ENCODE measurements around the gene ACVR1. TPM values are rescaled to one million over a fixed set of nuclear protein-coding genes. Genes with fewer than 3 reads are reported as not detected.
"Not testable (repeated sequence)": the region's sequence is repeated elsewhere in the genome, so short reads cannot be mapped to it uniquely, and the experiment has no call there.

The ACVR1 gene
- total RNA-seq, 1 experiment from 2014 or later = 7.2 TPM

- in situ Hi-C loops (cut with HindIII; ENCODE audit: low pct_unique_long_range_greater_than_20kb, low sequenced_read_pairs) = no loop called here
- no peak for DNase-seq (ENCODE audit: low read depth, low spot score)
These were observed 36.8 kb downstream of the ACVR1 start for GRCh38 chr2:157839162-157839801.

DNA sequence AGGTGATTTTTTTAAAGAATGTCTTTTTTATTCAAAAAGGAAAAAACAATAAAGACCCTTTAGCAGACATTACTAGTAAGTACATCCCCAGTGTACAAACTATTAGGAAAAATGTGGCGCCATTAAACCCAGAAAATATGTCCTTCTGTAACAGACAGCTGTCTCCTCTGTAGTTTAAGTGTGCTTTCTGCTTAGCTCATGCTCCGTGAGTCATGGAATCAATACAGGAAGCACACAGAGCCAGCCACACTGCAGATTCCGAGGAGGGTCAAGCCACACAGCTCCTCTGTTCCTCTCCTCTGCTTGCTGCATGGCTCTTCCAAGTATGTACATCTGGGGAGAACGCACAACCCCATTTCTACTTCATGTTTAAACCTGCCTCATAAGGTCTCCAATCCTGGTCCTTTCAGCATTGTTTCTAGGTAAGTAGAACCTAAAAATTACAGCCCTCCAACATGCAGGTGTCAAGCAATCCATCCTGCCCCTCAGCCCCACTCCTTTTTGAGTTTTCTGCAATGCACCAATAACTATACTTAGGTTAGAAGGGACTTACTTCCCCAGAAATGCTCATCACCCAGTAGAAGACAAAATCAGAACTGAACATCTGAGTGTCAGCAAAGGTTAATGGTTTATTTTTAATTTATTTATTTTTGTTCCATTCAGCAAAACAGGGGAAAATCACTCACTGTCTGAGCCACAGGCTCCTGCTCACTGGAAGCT is 37.5 kb downstream of the ACVR1 start:
- in situ Hi-C loops (cut with HindIII; ENCODE audit: low pct_unique_long_range_greater_than_20kb, low sequenced_read_pairs) = no loop called here
- peak; percentile 80 for DNase-seq (ENCODE audit: low read depth, low spot score)

DNA sequence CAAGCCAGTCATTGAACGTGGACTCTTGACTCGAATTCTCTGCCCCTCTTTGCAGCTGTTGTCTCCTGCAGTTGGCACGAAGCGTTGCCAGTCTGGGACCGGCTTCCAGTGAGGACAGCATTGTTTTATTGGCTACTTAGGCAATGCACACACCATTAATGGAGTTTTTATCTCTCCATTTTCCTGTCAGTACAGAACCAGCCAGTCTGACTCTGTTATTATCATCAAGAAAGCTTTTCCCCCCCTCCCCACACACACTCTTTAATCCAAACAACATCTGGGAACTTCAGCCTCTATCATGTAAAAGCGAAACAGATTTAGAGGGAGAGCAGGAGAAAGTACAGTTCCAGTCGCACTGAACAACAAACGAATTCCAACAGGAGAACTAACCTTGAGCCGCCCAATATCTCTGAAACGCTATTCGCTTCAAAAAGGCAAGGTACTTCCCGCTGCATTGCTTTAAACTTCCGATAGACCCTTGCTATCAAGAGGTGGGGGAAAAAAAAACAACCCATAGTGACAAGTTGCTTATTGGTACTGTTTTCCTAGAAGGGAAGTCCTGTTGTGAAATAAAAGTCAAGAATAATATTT is 38.2 kb downstream of the ACVR1 start:
- in situ Hi-C loops (cut with HindIII; ENCODE audit: low pct_unique_long_range_greater_than_20kb, low sequenced_read_pairs) = no loop called here
- no peak for DNase-seq (ENCODE audit: low read depth, low spot score)

GRCh38 chr2:157836531-157836930 is 39.6 kb downstream of the ACVR1 start:
- DNase-seq (ENCODE audit: low read depth, low spot score) = no peak
- in situ Hi-C loops (cut with HindIII; ENCODE audit: low pct_unique_long_range_greater_than_20kb, low sequenced_read_pairs) = no loop called here

DNA sequence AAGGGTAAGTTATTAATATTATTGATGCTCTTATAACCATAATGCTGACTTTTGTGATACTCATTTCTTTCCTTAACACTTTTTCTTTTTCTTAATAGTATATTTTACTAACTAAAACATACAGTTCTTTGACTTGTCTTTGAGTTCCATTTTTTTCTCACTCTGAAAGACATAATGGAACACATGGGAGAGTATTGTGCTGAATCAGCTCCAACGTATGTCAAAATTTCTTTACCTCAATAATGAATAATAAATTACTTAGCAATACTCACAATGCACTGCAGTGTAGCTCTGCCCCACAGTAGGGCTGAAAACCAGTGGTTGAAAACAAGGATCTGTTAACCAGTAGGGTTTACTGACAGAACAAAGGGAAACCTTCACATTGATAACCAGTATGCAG is 40.7 kb downstream of the ACVR1 start:
- no peak for DNase-seq (ENCODE audit: low read depth, low spot score)
- in situ Hi-C loops (cut with HindIII; ENCODE audit: low pct_unique_long_range_greater_than_20kb, low sequenced_read_pairs) = no loop called here

DNA sequence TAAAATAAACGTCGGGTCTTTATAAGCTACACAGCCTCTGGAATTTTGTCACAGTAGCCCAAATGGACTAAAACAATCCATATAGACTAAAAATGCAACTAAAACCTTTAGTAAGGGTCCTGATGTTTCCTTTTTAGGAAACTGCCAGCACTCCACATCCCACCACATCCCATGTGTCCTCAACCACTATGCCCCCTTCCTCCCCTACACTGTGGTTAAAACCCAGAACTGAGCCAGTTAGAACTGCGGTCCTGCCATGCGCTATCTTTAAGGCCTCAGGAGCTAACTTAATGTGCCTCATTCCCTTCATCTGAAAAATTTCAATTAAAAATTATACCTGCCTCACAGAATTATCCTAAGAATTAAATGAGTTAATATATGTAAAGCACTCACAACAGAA is 41.1 kb downstream of the ACVR1 start:
- no peak for DNase-seq (ENCODE audit: low read depth, low spot score)
- in situ Hi-C loops (cut with HindIII; ENCODE audit: low pct_unique_long_range_greater_than_20kb, low sequenced_read_pairs) = no loop called here

- DNase-seq (ENCODE audit: low read depth, low spot score) = no peak
- in situ Hi-C loops (cut with HindIII; ENCODE audit: low pct_unique_long_range_greater_than_20kb, low sequenced_read_pairs) = no loop called here
These were observed 42.4 kb downstream of the ACVR1 start for GRCh38 chr2:157833721-157834120.

DNA sequence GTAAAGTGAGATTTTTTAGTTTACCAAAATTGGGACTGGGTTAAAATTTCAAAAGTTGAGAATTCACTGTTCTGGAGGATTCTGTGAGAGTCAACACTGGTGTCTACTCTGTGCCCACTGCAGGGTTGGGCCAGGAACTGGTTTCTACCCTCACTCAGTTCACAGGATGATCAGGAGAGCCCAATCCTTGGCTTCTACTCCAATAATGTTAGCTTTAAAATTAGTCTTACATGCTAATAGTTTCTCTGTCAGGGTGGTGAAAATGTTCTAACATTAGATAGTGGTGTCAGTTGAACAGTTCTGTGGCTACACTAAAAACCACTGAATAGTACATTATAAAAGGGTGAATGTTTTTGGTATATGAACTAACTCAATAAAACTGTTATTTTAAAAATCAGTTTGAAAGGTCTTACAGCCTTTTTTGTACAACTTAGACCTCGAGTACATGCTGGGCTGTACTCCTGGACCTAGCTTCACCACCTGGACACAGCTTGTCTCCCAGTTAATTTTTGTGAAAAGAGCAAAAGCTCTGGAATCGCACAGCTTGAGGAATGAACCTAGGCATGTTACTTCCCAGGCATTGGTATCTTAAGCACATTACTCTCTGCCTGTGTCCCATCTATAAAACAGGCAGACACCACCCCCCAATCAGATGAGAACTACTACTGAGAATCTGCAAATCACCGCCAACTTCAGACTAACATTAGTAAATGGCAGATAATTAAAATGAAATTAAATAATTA is 44.4 kb downstream of the ACVR1 start:
- in situ Hi-C loops (cut with HindIII; ENCODE audit: low pct_unique_long_range_greater_than_20kb, low sequenced_read_pairs) = no loop called here
- DNase-seq (ENCODE audit: low read depth, low spot score) = no peak

DNA sequence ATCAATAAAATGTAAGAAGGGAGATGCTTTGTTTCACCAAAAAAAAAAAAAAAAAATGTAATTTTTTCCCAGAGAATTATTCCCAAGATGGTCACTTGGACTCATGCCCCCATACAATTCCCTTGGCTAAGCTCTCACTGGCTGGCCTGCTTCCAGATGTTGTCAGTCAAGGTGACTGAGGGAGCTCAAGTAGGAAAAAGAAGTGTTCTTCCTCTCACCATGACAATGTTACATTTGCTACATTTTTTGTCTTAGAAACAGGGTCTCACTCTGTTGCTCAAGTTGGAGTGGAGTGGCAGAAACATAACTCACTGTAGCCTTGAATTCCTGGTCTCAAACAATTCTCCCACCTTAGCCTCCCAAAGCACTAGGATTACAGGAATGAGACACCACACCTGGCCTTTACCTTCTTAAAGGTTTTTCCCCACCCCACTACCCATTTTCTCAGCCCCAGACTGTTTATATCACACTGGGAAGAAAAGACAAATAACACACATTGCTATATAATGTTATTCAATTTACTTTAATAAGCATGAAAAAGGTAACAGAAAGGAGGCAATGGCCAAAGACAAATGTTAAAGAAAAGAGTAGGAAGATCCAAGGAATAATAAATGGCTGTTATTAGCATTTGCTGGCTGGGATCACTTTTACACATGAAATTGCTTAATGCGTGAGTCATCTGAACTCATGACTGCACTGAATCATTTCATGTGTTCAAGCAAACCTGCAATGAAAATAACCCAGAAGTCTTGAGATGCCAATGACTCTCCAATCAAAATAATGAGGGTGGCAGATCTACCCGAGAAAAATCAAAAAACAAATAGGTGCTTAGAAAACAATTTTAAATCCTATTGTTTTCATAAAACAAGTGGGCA is 45.2 kb downstream of the ACVR1 start:
- DNase-seq (ENCODE audit: low read depth, low spot score) = peak; percentile 87
- in situ Hi-C loops (cut with HindIII; ENCODE audit: low pct_unique_long_range_greater_than_20kb, low sequenced_read_pairs) = no loop called here

GRCh38 chr2:157830266-157830665 is 45.9 kb downstream of the ACVR1 start:
- no peak for DNase-seq (ENCODE audit: low read depth, low spot score)
- in situ Hi-C loops (cut with HindIII; ENCODE audit: low pct_unique_long_range_greater_than_20kb, low sequenced_read_pairs) = no loop called here

DNA sequence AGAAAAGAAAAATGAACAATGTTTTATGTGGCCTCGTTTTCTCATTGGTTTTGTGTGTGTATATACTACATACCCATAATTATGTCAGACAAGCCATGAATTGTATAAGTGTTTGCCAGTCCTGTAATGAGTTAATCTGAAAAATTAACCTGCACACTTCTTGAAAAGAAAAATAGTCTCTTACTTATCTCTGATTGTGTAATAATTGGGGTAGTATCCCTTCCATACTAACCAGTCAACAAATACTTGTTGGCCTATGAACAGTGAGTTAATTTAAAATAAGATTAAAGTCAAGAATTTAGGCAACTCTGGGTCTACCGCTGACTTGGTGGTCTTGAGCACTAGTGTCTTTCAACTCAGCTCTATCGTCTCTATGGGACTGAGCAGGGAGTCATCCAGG is 48.8 kb downstream of the ACVR1 start:
- DNase-seq (ENCODE audit: low read depth, low spot score) = no peak
- in situ Hi-C loops (cut with HindIII; ENCODE audit: low pct_unique_long_range_greater_than_20kb, low sequenced_read_pairs) = no loop called here

GRCh38 chr2:157826644-157827043 is 49.5 kb downstream of the ACVR1 start:
- DNase-seq (ENCODE audit: low read depth, low spot score) = not testable (repeated sequence)

GRCh38 chr2:157825885-157826284 is 50.2 kb downstream of the ACVR1 start:
- in situ Hi-C loops (cut with HindIII; ENCODE audit: low pct_unique_long_range_greater_than_20kb, low sequenced_read_pairs) = no loop called here
- no peak for DNase-seq (ENCODE audit: low read depth, low spot score)

More at GRCh38 chr2:157826644-157827043, 49.5 kb downstream of the ACVR1 start:
- in situ Hi-C loops (cut with HindIII; ENCODE audit: low pct_unique_long_range_greater_than_20kb, low sequenced_read_pairs) = not testable (repeated sequence)

DNA sequence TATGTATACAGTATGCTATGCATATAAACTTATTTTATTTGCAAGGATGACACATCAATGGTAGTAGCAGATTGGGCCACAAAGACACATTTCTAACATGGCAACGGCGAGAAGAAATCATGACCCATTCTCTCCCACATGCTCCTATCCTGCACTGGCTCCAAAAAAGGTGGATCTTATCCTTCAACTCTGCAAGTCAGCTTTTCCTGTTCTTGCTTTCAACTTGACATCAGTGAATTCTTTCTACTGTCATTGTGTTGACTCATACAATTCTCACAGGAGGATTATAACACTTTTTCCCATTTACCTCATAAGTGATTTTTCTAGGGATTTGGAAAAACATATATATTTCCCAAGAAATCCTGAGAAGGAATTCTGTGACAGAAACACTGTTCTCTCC is 53.1 kb downstream of the ACVR1 start:
- in situ Hi-C loops (cut with HindIII; ENCODE audit: low pct_unique_long_range_greater_than_20kb, low sequenced_read_pairs) = no loop called here
- DNase-seq (ENCODE audit: low read depth, low spot score) = no peak

- no peak for DNase-seq (ENCODE audit: low read depth, low spot score)
- in situ Hi-C loops (cut with HindIII; ENCODE audit: low pct_unique_long_range_greater_than_20kb, low sequenced_read_pairs) = no loop called here
These were observed 53.6 kb downstream of the ACVR1 start for GRCh38 chr2:157822533-157822932.

DNA sequence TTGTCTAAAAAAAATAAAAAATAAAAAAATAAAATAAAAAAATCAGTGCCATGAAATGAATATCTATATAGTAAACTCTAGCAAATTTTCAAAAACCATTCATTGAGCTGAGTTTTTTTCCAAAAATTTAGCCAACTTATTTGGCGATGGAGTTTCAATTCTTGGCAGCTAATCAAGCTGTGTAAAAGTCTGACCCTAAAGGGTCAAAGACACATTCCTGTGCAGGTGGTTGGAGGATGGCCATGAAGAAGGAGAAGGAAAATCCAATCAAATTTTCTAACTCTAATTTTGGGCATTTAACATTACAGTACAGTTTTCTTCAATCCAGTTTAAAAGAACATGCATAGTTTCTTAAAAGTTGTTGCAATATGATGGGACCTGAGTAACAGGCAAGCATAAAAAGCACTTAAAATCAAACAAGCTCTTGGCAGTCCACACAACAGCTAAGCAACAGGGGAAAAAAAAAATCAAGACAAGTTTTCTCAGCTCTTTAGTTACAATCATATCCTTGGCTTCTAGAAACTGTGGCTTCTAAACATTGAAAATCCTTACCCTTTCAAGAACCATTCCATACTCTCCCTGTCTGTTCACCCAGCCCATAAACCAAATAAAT is 54.5 kb downstream of the ACVR1 start:
- in situ Hi-C loops (cut with HindIII; ENCODE audit: low pct_unique_long_range_greater_than_20kb, low sequenced_read_pairs) = no loop called here
- no peak for DNase-seq (ENCODE audit: low read depth, low spot score)

DNA sequence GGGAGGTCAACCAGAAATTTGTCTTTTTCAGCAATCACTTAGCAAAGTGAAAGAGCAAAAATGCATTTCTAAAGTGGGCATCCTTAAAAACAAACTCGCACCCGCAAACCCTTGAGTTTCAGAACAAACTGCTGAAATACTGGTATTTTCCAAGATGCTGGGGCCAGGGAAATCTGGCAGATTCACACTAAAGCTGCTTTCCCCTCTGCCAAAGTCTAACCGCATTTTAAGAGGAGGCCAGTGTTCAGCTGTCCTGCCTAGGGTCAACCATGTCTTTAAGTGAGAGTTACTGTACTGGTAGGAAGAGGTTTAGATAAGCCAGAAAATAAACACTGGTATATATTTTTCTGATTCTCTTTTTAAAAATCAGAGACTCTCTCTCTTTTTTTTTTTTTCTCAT is 55.9 kb downstream of the ACVR1 start:
- in situ Hi-C loops (cut with HindIII; ENCODE audit: low pct_unique_long_range_greater_than_20kb, low sequenced_read_pairs) = no loop called here
- no peak for DNase-seq (ENCODE audit: low read depth, low spot score)
